GM21515 (cell line): Measurements from ENCODE around the gene DISC1.

Experiments used
- ATAC-seq: cut with Tn5 transposase; IDR thresholded peaks from one replicate; pipeline ENCODE4 v1.9.1; 2021; ENCODE audit not compliant: unreplicated experiment

Gene DISC1

GRCh38 chr1:232057896-232058274 lies 431.3 kb downstream of the DISC1 start:
- no peak for ATAC-seq

DNA sequence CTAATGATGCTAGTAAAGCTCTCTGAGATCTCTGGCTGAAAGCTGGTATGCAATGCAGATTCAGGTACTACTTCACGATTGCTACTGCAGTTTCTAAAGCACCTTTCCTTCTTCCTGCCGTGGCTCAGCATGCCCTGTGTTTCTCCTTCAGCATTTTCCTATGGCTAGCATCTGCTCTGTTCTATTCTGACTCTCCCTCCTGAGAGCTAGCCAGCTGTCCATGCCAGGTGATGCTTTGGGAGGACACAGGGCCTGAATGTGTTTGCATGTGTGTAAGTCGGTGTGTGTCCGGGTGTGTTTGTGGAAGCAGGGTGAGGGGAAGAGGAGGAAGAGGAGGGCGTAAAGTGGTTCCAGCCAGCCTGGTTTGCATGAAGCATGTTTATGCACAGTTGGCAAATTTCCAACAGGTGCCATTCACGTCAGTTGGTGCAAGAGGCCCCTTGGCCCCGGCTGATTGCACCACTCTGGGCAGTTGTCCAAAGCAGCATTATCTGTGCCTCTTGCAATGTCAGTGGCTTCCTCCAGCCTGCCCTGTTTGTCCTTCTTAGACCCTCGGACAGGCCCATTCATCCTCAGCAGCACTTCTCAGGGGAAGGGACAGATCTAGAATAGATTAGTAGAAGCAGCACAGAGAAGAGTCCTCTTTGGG lies 433.3 kb downstream of the DISC1 start:
- ATAC-seq, result no peak

GRCh38 chr1:232062967-232063366 lies 436.4 kb downstream of the DISC1 start:
- no peak for ATAC-seq

DNA sequence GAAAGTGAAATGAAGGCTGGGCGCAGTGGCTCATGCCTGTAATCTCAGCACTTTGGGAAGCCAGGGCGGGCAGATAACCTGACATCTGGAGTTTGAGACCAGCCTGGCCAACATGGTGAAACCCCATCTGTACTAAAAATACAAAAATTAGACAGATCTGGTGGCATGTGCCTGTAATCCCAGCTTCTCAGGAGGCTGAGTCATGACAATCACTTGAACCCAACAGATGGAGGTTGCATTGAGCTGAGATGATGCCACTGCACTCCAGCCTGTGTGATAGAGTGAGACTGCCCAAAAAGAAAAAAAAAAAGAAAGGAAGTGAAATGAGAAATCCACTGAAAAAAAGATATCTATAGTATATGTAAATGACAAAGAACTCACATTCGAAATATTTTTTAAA lies 439.9 kb downstream of the DISC1 start:
- ATAC-seq, result no peak

DNA sequence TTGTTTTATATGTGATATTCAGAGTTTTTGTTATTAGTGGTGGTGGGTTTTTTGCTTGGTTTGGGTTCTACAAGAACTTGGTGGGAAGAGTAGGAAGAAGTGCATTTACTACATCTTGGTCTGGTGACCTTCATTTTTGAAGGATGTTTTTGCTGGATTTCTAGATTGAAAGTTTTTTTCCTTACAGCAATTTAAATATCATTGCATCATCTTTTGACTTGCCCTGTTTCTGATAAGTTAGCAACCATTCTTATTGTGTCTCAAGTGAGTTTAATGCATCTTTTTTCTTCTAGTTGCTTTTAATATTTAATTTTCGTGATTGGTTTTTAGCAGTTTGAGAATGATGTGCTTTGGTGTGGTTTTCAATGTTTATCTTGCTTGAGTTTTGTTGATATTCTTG lies 447.7 kb downstream of the DISC1 start:
- ATAC-seq, result no peak

DNA sequence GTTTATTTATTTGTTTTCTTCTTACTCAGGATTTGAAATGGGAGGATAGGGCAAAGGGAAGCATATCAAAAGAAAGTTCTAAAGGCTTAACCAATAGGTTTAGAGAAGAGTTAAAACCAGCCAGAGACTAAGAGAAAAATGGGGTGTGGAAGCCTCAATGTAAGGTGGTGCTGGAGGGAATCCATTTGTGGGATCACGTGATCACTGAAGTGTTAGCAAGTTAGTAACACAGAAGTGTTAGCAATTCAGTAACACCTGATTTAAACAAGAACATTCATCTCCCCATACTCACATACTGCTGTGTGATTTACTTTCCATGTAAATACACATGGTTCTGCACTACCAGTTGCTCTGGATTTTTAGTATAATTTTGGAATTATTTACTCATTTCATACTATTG lies 451.2 kb downstream of the DISC1 start:
- ATAC-seq, result no peak

DNA sequence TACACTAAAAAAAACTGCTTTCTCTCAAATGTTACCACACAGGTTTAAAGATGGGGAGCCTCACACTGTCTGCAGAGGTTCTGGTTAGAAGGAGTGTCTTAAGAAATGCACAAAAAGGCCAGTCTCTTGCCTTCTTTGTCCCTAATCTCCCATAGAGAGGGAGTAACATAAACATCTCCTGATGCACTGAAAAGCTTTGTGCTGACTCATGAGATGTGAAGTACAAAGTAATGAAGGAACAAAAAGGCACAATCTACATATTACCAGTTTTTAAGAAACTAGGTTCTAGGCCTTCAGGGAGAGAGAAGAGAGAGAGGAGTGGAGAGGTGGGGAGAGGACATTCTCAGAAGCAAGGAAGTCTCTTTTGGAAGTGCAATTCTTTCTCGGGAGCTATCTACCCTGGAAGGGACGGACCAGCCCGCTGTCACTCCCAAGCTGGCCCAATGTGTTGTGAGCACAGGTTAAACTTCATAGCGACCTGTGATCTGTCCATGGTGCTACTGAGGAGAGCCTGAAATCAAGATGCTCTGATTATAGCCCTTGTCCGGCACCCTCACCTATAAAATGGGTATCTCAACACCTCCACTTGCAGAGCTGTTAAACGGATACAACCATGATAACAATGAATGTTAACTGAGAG lies 458.1 kb downstream of the DISC1 start:
- no peak for ATAC-seq

GRCh38 chr1:232090816-232091215 lies 464.2 kb downstream of the DISC1 start:
- ATAC-seq, result no peak
